Measurements from ENCODE around the gene USH1G.

DNA sequence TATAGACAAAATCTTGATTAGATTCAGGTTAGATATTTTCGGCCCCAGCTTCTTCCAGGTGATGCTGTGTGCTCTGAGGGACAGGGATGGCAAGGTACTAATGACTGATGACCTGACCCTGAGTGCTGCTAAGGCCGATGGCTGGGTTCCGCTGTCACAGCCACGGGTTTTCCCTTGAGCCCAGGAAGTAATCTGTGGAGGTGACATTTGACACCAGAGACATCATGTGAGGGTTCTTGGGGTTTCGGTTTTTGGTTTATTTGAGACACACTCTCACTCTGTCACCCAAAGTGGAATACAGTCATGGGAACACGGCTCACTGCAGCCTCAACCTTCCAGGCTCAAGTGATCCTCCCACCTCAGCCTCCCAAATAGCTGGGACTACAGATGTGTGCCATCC lies 22.5 kb upstream of the USH1G start:
- TF ChIP-seq YY1 (IDR thresholded peaks at IDR 0.05; ENCODE audit: insufficient read depth, insufficient read length), result no peak
- no peak for TF ChIP-seq ZNF274 (IDR thresholded peaks at IDR 0.05; ENCODE audit: low read depth, low read length)
